CD4-positive, alpha-beta T cell treated with Interleukin-4 for 4 hours (primary cell): Measurements from ENCODE around the gene CACNA1E.

ENCODE experiments used
- DNase-seq: peaks from one replicate; pipeline ENCODE4 v3.0.0-alpha.2; 2020

CACNA1E gene

DNA sequence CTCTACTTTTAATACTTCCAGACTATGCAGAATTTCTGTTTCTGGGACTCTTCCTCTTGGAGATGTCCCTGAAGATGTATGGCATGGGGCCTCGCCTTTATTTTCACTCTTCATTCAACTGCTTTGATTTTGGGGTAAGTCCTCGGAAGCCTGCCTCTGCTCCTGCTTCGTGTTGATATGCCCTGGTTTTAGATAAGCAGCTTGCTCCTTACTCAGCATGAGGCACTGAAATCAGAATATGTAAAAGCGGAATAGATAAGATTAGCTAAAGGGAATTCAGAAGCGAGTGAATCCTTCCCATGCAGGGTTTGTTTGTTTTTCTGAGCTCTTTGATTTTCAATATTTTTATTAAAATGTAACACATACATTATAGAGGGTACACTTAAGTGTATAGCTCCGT, 234.7 kb downstream of the CACNA1E start:
- DNase-seq, result no peak

DNA sequence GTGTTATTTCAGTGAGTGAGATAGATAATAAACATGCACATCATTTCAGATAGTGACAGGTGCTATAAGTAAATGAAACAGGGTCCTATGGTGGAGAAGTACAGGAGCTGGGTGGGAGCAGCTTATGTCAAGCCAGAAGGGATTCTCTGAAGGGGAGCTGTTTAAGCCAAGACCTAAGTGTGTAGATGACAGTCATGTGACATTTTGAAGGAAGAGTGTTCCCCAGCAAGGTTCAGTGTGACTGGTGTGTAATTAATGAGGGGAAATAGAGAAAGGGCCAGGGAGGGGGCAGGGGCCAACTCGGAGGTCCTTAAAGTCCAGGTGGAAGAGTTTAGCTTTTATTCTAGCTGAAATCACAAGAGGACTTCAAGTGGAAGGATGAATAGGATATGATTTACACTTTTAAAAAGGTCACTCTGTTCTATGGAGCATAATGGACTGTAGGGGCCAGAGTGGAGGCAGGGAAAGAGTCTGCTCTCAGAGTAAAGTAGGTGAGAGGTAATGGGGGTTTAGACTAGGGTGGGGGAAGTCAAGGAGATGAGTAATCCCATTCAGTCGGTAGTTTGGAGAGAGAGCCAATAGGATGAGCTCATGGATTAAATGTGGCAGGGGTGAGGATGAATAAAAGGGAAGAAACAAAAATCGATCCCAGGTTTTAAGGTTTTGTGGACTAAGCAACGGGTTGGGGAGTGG, 243.1 kb downstream of the CACNA1E start:
- no peak for DNase-seq

DNA sequence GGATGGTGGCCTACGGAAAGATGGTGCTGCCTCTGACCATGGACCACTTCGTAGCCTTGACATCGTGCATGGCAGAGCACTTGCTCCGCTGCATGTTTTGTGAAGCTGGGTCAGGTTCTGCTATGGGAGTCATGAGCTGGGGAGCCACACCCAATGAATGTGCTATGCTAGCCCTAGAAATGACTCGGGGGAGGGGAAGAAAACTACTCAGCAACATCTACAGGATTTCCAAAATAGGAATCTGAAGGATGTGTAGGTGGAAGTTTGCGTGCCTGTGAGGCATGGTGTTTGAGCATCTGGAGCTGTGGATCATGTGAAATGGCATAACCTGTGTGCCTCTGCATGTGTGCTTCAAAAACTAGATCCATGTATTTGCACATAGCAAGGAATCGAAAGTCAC, 247.3 kb downstream of the CACNA1E start:
- no peak for DNase-seq

DNA sequence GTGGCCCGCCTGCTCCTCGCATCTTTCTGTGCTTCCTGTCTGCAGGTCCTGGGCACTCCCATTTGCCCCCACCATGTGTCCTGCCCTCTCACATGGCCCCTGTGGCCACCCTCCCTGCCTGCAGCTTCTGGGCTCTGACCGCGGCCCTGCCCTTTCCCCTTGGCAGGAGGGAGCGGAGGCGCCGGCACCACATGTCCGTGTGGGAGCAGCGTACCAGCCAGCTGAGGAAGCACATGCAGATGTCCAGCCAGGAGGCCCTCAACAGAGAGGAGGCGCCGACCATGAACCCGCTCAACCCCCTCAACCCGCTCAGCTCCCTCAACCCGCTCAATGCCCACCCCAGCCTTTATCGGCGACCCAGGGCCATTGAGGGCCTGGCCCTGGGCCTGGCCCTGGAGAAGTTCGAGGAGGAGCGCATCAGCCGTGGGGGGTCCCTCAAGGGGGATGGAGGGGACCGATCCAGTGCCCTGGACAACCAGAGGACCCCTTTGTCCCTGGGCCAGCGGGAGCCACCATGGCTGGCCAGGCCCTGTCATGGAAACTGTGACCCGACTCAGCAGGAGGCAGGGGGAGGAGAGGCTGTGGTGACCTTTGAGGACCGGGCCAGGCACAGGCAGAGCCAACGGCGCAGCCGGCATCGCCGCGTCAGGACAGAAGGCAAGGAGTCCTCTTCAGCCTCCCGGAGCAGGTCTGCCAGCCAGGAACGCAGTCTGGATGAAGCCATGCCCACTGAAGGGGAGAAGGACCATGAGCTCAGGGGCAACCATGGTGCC, 249.1 kb downstream of the CACNA1E start:
- DNase-seq, result no peak

DNA sequence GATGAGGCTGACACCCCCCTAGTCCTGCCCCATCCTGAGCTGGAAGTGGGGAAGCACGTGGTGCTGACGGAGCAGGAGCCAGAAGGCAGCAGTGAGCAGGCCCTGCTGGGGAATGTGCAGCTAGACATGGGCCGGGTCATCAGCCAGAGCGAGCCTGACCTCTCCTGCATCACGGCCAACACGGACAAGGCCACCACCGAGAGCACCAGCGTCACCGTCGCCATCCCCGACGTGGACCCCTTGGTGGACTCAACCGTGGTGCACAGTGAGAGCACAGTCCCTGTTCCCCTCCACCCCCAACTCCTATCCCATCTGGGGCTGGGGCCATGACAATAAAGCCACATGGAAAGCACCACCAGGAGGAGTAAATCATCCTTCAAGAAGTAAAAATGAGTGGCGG, 250.2 kb downstream of the CACNA1E start:
- DNase-seq, result no peak

DNA sequence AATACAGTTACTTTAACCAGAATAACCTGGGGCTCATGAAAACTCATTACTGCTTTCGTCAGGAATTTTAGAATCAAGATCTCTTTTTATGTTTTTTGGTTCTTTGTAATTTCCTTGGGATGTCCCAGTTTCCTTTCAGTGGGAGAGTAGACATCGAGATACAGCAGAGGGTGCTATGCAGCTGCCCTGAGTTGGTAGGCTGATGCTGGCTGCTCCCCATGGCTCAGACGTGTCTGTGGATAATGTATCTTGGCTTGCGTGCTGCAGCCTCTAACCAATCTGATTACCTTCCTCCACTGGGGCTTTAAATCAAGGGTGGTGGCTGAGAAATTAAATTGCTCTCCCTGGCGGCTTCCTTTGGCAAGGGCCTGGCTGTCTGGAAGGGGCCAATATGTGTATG, 253.7 kb downstream of the CACNA1E start:
- no peak for DNase-seq

DNA sequence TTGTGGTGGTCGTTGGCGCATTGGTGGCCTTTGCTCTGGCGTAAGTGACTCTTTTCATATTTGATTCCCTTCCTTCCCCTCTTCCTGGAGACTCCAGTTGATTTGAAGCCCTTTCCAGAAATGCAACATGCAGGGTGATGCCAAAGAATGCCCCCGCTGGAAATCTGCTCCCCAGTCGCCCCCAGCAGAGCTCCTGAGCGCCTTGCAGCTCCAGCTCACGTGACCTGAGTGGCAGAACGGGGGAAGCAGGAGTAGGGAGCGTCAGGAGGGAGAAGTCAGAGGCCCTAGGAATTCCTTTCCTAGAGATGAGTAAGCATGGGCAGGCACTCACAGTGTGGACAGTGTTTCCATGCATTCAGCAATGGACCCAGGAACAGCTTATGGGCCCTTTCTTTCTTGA, 255.9 kb downstream of the CACNA1E start:
- DNase-seq, result no peak

DNA sequence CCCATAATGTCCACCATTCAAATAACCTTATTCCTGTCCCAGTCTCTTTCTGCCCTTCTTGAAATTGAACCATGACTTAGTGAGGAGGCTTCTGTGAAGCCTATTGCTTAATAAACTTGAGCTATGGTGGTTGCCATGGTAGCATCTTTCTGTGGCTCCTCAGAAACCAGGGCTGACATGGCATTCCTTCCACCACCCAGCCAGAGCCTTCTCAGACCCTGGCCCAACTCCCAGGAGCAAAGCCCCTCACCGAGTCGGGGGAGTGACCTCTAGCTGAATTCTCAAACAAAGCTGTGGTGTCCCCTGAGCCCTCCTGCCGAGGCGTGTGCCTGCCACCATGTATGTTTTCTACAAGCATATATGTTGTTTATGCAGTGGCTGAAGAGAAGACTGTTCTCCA, 259.1 kb downstream of the CACNA1E start:
- no peak for DNase-seq

DNA sequence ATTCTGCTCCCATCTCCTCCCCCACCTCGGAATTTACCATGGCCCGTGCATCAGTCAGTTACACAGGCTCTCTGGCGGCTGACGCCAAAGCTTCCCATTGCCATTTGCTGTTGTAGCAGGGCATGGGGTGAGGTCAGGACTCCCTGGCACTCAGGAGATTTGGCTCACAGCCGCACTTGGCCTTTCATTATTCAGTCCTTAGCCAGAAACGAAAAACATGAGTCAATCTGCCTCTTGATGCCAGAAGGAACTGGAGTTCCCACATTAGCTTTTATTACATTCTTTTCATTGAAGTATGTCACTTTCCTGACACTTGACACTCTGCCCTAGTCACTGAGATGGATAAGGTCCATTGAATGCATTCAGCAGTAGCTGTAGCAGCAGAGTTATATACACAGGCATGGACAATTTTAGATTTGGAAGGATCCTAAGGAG, 260.6 kb downstream of the CACNA1E start:
- DNase-seq, result no peak

DNA sequence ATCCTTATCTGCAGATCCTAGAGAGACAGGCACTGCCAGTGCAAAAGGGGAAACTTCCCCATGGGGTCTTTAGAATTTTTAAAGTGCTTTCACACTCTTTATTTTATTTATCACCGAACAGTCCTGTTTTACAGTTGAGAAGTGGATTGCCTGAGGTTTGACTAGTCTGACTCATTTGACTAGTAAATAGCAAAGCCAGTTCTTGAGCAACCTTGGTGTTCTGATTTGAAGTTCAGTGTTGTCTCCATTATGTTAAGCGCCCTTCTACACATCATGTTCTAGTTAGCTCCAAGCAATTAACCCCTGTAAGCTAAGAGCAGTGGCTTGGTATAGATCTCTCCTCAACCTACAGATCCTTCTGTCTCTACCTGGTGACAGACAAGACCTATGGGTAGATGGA, 262.9 kb downstream of the CACNA1E start:
- no peak for DNase-seq

DNA sequence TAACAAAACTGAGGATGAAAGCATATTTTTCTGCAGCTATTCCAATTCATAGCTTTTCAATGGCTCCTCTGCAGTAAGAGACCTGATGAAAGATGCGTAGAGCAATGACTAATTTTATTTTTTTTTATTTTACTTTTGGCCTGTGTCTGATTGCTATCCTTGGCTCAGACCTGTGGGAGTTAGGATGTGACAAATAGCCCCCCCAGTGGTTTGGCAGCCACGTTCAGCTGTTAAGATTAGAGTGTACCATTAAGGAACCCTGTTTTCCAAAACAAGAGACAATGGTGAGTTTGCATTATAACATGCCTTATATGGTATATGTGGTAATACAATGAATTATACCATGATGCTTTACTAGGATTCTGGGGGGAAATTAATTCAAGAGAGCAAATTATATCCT, 264.7 kb downstream of the CACNA1E start:
- DNase-seq, result no peak

DNA sequence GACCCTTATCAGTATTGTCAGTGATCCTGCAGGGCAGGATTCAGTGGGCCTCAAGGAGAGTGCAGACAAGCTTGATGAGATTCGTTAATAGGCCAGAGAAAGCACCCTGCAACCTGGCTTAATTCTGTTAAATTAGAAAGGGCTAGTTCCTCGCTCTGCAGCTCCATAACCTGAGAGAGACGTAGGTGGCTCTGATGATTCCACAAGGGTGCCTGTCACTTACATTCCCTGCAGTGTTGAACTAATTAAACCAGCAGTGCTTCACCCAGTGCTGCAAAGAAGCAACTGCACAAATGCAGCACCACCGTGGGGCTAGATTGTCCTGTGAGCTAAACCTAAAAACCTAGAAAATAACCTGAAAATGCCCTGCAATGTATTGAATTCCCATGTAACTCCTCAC, 270.8 kb downstream of the CACNA1E start:
- DNase-seq, result no peak

DNA sequence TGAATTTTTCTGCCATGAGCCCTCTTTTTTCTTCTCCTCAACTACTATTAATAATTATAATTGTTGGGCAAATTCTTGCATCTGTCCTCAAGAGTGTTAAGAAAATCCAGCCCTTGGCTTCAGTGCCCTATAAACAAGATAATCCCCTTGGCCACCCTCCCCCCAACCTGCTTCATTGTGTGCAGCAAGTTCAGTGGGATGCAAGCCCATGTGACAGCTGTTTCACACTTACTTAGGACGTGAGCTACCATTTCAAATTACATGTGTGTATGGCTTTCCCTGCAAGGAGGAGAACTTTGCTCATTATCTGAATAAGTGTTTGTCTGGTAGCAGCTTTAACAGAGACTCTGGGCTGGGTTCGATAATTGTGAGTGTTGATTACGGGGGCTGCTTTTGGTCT, 276.2 kb downstream of the CACNA1E start:
- no peak for DNase-seq

DNA sequence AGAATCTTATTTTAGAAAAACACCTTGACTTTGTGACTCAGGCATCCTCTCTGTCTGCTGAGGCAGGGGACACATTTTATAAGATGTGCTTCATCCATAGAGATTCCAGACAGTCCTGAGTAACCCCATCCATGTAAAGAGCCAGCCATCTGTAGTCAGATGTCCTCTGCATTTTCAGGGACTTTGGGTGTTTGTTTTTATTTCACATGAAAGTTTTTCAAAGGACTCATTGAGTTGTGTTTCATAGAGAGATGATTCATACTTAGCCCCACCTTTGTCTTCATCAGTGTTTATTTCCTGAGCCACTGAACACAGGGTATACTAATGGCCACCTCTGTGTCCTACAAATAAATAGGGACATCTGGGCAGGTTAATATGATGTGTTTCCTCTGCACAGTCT, 280.4 kb downstream of the CACNA1E start:
- no peak for DNase-seq

DNA sequence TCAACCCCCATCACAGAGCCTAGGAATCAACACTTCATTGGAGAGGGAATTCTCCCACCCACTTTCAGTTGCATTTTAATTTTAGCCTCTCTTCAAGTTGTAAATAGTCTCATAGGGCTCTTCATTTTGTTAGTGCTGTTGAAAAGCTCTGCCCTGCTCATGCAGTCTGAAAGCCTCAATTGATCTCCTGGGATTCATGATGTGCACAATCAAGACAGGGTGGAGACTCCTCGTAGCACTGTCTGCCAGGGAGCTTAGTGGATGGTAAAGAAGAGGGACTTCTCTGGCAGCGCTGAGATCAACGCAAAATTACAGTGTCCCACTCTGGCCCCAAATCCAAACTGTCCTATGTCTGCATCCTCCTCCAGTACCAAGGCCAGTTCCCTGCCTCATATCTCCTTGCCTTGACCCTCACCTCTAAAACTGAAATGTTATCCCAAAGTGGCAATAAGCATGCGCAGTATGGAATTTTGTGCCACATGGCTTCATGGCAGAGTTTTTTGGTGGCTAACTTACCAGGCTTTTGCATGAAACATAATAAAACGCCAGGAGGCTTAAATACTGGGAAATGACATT, 282.2 kb downstream of the CACNA1E start:
- DNase-seq, result no peak

DNA sequence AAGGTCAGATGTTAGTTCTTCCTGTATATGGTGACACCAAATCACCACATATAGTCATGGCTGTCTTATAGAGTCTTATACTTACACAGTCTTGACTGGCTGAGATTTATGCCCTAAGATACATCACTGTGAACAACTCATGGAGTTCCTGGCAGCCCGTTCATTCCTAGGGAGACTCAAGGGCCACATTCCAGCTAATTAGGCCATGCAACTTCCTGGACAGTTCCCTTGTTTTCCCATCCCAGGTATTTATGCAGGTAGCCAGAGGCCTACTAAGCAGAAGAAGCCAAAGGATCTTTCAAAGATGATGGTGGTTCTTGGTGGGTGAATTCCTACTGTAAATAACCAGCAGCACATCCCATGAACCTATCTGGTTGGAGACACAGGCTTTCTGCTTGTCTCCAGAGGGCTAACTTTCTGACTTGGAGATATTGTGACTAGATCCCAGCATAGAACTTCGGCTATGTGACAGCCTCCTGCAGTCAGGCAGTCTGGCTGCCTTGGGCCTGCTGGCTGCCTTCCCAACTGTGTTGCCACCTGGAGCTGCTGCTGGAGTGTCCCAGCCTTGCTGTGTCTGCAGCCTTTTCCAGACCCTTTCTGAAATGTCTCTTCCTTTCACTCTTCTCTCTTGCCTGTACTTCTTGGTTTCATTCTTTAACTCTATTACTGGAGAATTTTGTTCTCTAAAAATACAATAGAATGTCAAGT, 283.8 kb downstream of the CACNA1E start:
- DNase-seq, result no peak

DNA sequence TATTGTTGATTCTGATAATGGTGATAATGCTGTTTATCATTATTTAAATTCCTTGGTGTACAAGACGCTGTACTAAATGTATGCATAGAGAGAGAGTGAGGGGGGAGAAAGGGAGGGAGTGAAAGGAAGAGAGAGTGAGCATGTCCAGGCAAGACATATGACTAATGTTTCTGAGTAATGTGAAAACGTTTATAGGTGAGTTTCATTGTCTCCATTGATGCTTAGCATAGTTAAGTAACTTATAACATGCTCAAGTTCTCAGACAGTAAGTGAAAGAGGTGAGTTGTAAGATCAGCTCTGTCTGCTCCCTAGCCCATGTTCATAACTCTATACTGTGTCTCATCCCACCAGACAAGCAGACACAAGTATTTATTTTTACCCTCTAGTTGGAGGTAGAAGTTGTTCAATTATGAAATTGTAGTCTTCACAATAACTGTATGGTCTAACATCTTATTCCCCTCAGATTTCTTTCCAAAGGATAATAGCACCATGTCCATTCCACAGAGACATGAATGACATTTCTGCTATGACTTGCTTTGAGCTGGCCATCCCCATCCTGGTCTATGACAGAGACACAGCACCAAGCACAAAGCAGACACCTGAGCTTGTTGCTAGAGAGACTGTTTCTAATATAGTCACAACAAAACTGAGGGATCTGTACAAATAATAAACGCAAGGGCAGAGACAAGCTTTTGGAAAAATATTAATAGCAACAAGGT, 285.1 kb downstream of the CACNA1E start:
- DNase-seq, result no peak

DNA sequence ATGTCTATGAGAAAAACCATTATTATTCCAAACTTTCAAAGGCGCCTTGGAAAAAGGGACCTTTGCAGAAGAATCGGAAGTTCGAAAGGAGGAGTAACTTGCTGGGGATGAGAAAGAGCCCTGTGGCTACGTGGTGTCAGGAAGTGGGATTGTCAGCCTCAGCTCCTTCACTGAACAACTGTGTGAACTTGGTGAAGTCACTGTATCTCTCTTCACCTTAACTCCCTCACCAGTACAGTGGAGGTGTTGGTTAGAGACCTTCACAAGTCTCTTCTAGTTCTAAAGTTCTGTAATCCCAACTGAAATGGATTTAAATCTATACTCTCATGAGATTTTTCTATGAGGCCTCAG, 285.6 kb downstream of the CACNA1E start:
- DNase-seq, result no peak

DNA sequence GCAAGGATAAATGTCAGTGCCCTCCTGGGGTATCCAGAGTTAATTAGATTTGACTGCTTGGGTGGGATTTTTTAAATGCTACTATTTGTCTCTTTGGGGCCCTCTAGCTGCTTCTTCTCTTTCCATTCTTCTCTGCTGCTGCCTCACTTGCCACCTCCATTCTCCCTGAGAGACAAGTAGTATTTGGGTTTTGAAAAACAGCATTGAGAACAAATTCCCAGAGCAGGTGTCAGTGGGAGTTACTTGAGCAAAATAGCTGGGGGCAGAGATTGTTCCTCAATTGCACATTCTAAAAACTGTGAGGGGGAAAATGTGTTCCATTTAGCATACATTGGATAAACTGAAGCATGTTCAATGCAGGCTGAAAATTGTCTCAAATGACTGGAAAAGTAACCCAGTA, 286.5 kb downstream of the CACNA1E start:
- DNase-seq, result no peak

DNA sequence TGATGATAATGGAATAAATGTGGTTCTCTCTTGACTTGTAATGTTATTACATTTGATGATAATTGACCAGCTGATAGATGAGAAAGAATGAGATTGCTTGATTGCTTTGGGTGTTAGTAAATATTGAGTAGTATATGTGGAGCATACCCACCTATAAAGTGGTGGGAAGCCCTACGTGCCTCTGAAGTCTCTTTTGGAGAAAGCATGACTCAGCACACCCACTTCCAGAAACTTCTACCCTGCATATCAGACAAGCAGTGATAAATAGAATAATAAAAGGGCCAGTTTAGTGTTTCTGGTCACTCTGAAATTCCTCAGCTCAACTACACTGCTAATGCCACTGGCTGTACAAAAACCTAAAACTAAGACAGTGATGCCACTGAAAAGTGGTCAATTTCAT, 289.4 kb downstream of the CACNA1E start:
- no peak for DNase-seq

DNA sequence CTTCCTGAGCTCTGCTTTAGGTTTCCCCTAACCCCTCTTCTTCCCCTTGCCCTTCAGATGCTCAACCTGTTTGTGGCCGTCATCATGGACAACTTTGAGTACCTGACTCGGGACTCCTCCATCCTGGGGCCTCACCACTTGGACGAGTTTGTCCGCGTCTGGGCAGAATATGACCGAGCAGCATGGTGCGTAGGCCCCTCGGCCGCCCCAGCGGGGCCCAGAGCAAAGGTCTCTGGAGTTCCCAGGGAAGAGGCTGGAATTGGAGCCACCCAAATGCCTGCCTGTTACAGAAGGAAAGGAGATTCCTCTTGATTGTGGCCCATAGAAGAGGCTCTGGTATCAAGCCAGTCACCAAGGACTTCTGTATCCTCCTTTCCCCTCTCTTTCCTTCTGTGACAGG, 292.7 kb downstream of the CACNA1E start:
- DNase-seq, result no peak

DNA sequence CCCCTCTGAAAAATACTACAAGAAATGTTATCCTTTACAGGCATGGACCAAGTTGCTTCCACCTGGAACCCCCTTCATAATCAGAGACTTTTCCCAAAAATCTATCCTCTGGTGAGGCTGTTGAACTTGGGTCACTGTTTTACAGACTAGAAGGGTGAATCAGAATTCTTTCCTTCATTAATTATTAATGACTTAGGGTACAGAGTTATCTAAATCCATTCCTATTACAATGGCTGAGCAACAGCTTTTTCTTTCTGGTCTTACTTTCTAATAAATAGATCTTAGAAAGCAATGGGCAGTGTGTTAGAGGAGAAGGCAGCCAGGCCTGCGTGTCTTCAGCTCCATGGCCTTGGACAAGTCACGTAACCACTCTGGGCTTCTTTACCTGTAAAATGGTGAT, 294.0 kb downstream of the CACNA1E start:
- DNase-seq, result no peak

DNA sequence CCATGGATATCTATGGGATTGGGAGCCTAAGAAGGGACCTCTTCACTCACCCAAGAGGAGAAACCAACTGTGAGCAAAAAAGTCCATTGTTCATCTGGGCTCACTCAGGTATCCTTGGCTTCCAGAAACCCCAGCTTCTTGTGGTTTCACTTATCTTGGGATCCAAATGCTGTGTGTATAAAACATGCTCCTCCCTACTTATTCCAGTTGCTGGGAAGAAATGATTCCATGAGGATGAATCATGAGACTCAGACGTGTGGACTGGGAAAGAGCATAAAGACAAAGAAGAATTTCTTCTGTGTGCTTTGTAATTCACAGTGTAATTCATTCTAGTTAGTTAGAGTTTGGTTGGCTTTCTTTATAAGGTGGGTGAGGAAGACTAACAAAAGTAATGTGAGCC, 294.5 kb downstream of the CACNA1E start:
- no peak for DNase-seq
